ENCODE results near the gene SLC38A6.

Gene SLC38A6

GRCh38 chr14:60980811-60981632 lies at the start of gene SLC38A6, which contains the start of gene TRMT5:
TSS of gene SLC38A6 (plus strand) at chr14:60981245. CDS start at chr14:60981278, 33 bp downstream.
TSS of gene TRMT5 (minus strand) at chr14:60981079. CDS start at chr14:60980973, 106 bp downstream.
- peak; percentile 90 to 93 for DNase-seq

GRCh38 chr14:60933920-60934655 lies 47.0 kb upstream of the SLC38A6 start:
- no peak for DNase-seq

GRCh38 chr14:60935319-60935718 lies 45.7 kb upstream of the SLC38A6 start:
- no peak for DNase-seq

- DNase-seq = no peak
Observed at GRCh38 chr14:60943637-60944032, 37.4 kb upstream of the SLC38A6 start.

GRCh38 chr14:60944204-60944603 lies 36.8 kb upstream of the SLC38A6 start:
- DNase-seq = no peak

- DNase-seq = no peak
Observed at GRCh38 chr14:60945984-60946383, 35.1 kb upstream of the SLC38A6 start.

- no peak for DNase-seq
Observed at GRCh38 chr14:60946773-60947172, 34.3 kb upstream of the SLC38A6 start.

GRCh38 chr14:60951776-60952435 lies 29.1 kb upstream of the SLC38A6 start:
- no peak for DNase-seq

GRCh38 chr14:60956202-60956601 lies 24.8 kb upstream of the SLC38A6 start:
- no peak for DNase-seq

GRCh38 chr14:60956632-60957031 lies 24.4 kb upstream of the SLC38A6 start:
- DNase-seq = no peak

GRCh38 chr14:60958146-60958545 lies 22.9 kb upstream of the SLC38A6 start:
- DNase-seq = no peak

- DNase-seq = no peak
Observed at GRCh38 chr14:60963761-60964160, 17.3 kb upstream of the SLC38A6 start.

- DNase-seq = no peak
Observed at GRCh38 chr14:60964904-60965303, 16.1 kb upstream of the SLC38A6 start.

GRCh38 chr14:60965402-60965801 lies 15.6 kb upstream of the SLC38A6 start:
- DNase-seq = no peak

- no peak for DNase-seq
Observed at GRCh38 chr14:60968099-60968498, 12.9 kb upstream of the SLC38A6 start.

- DNase-seq = no peak
Observed at GRCh38 chr14:60968671-60969070, 12.4 kb upstream of the SLC38A6 start.

- no peak for DNase-seq
Observed at GRCh38 chr14:60970146-60970545, 10.9 kb upstream of the SLC38A6 start.

GRCh38 chr14:60971271-60971670 lies 9.8 kb upstream of the SLC38A6 start:
- no peak for DNase-seq

- no peak for DNase-seq
Observed at GRCh38 chr14:60972295-60972694, 8.8 kb upstream of the SLC38A6 start.

GRCh38 chr14:60973070-60973469 lies 8.0 kb upstream of the SLC38A6 start:
- no peak for DNase-seq

GRCh38 chr14:60974090-60974651 lies 6.9 kb upstream of the SLC38A6 start:
- DNase-seq = no peak

GRCh38 chr14:60975551-60975950 lies 5.5 kb upstream of the SLC38A6 start:
- no peak for DNase-seq

GRCh38 chr14:60977847-60978246 lies 3.2 kb upstream of the SLC38A6 start:
- DNase-seq = no peak
